ENCODE measurements around the gene CNTNAP5.
"Not testable (repeated sequence)": the region's sequence is repeated elsewhere in the genome, so short reads cannot be mapped to it uniquely, and the experiment has no call there.

- TF ChIP-seq CTCF, POLR2AphosphoS5 (IDR thresholded peaks at IDR 0.05): not testable (repeated sequence)
These were observed 336.9 kb downstream of the CNTNAP5 start for GRCh38 chr2:124361966-124362365.
